GM12801 (cell line): ENCODE results near the gene MLIP.

Experiments
- TF ChIP-seq, protein P1 (sequence below): IDR thresholded peaks from one replicate; pipeline ENCODE4 v1.5.1; 2011; ENCODE audit warnings: control low read depth; ENCODE audit not compliant: insufficient read length; ENCODE audit errors: extremely low read depth

The MLIP gene

DNA sequence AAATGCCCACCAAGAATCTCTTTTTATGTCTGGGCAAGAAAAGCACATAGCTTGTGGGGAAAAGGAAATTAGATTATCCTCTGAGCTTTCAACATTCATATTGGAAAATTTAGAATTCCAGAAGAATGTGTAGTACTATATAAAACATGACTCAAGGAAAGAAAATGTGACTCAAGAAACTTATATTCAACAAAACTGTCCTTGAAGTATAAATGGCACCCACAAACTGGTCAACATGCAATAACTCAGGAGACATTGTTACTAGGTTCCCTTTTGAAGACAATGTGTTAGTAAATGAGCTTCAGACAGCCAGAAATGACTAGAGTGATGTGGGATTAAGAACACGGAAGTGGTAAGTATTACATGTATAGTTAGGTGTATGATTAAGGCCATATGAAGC is 170.9 kb downstream of the MLIP start:
- TF ChIP-seq, protein P1, sequence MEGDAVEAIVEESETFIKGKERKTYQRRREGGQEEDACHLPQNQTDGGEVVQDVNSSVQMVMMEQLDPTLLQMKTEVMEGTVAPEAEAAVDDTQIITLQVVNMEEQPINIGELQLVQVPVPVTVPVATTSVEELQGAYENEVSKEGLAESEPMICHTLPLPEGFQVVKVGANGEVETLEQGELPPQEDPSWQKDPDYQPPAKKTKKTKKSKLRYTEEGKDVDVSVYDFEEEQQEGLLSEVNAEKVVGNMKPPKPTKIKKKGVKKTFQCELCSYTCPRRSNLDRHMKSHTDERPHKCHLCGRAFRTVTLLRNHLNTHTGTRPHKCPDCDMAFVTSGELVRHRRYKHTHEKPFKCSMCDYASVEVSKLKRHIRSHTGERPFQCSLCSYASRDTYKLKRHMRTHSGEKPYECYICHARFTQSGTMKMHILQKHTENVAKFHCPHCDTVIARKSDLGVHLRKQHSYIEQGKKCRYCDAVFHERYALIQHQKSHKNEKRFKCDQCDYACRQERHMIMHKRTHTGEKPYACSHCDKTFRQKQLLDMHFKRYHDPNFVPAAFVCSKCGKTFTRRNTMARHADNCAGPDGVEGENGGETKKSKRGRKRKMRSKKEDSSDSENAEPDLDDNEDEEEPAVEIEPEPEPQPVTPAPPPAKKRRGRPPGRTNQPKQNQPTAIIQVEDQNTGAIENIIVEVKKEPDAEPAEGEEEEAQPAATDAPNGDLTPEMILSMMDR: no peak

DNA sequence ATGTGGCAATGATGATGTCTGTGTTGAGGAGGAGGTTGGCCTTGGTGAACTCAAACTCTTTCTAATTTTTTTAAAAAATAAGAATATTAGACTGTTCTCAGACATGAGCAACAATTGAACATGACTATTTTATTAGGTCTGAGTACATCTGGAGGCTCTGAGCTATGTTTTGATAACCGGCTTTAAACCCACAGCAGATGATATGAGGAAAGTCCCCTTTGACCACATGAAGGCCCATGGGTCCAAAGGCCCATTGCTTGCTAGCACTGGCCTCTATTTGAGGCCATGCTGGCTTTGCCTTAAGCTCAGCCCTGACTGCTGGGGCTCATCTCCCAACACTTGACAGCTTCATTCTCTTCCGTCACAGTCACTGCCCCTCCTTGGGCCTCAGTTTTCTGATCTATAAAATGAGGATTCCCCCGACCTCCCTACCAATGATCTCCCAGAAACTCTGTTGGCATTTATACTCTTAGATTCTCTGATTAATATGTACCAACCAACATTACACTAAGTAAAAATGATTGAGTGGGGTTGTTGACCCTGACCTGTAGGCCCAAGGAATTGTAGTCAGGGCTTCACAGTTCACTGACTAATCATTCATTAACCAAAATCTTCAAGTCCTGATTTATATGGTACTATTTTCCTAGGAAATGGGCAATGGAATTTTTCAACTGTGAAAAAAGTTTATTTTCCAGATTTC is 173.1 kb downstream of the MLIP start:
- TF ChIP-seq, protein P1: no peak

DNA sequence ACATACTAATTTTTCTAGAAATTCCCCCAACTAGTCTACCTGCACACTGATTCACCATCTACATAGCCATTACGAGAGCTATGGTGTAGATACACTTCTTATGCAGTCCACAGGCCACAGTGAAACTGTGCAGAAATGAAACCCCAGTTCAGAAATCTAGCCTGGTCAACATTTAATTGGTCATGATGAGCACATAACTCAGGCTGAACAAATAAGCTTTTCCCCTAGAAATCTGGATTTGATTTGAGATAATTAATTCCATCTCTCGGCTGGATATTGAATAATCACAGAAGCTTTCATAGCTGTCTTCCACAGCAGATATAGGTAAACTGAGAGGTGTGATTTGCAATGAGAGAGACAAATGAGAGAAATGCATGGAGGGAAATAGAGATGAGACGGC is 174.4 kb downstream of the MLIP start:
- TF ChIP-seq, protein P1: no peak

DNA sequence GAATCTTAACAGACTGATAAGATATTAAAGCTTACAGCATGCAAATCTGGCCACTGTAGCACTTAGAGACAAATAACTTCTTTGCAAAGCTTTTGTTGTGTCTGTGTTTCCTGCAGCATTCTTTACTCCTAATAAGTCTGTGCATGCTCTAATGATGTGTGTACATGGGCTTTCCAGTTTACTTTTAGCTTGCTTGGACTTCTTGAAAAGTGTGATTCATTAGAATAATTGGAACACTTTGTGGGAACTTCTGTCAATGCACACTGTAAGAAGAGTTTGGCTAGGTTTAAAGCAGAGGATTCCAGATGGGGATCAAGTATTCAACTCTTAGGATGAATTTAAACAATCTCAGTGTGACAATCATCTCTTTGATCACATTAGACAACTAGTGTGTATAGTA is 174.9 kb downstream of the MLIP start:
- TF ChIP-seq, protein P1: no peak

DNA sequence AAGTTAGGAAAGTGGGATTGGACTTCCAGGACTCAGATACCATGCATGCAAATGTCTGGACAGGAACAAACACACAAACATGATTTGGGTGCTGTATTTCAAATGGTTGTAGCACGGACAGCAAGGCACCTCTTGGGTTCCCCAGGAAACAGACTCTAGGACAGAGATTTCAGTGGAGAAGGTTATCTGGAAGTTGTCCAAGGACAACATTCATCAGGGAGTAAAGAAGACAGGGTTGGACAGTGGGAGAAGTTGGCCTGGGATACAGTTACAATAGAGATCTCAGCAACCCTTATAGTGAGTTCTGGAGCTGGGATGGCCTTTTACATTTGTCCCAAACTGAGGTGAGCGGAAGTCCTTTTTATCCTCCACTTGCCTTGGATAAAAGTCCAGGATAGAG is 177.2 kb downstream of the MLIP start:
- TF ChIP-seq, protein P1: no peak

DNA sequence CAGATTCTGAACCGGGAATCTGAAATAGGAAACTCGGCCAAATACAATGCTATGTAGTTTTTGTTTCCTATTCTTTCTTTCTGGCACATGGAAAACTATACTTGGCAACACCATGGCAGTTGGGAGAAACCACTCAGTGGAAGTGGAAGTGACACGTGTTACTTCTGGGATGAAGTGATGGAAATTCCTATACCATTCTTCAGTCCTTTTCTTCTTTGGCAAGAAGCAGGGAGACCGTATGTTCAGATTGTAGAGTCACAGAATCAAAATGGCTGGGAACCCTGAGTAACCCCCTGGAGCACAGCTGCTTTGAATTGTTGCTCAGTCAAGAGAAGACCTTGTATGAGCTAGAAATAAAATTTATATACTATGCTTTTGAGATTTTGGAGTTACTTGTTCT is 178.2 kb downstream of the MLIP start:
- TF ChIP-seq, protein P1: no peak

DNA sequence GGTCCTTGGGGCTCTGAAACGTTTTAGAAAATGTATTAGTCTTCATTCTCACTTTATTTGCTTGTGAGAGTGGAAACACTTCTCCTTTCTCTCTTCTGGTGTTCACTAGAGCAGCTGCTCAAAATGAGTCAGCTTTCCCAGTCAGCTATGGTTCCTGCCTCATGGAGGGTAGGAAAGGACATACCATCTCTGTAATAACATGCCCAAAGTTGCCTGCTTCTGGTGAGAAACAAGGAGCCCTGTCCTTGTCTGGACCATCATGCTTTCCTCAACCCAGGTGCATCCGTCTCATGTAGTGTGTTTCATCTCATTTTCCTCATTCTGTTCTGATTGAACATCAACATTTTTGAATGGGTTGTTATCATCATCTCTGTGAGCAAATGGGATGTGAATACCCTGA is 179.9 kb downstream of the MLIP start:
- TF ChIP-seq, protein P1: no peak
